ENCODE data around the gene RANBP10.
A peak's percentile ranks its signal among the peaks of the same experiment; 100 is the strongest.

RANBP10 gene

DNA sequence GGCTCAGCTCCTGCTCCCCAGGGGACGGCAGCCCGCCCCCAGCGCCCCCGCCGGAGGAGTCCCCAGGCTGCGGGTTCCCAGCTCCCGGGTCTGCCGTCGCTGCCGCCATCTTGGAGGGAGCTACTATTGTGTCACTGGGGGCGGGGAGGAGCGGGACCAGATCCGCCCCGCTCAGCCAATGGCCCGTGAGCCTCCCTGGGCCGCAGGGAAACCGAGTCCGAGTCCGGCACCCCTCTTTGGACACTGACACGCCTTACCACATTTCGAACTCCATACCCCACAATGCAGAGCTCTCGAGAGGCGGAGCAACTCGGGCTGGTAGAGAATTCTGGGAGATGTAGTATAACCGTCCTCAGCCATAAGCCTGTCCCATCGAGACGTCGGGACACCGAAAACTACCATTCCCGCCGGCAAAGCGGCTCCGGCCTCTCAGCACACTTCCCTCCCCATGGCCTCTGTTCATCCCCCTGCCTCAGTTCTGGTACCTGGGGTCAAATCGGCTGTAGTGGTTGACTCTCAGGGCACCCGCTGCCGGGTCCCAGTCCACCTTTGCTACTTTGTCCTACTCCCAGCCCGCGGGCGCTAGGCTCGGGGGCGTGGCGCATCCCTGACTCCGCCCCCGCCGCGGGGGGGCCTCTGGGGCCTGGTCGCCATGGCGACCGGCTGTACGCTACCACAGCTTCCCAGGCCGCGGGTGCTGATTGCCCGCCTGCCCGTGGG lies at the start of gene RANBP10, which contains the start of gene TSNAXIP1:
Gene RANBP10, minus strand, starts transcription at position 133 of the 720 bp plus-strand sequence. Its CDS starts 24 bp downstream, at position 109.
Gene TSNAXIP1, plus strand, starts transcription at position 462 of the 720 bp plus-strand sequence. CDS start 261 bp downstream, outside the sequence.
- DNase-seq (ENCODE audit: extremely low spot score), result peak; percentile 96
- ChIA-PET POLR2A (interaction anchor here (0.5 to 1.3 kb wide), 4 partner anchors 21 to 293 kb away, joined by 3 to 6 read pairs (median 3); partner anchors contain the start of gene GFOD2), CTCF (interaction anchor here (0.7 to 3.0 kb wide), 9 partner anchors 10 to 286 kb away, joined by 3 to 58 read pairs (median 4); no protein-coding TSS in a partner anchor)
- no peak for TF ChIP-seq CTCF (IDR thresholded peaks at IDR 0.05; ENCODE audit: control extremely low read depth, extremely low read depth, low read depth, missing control alignments)

DNA sequence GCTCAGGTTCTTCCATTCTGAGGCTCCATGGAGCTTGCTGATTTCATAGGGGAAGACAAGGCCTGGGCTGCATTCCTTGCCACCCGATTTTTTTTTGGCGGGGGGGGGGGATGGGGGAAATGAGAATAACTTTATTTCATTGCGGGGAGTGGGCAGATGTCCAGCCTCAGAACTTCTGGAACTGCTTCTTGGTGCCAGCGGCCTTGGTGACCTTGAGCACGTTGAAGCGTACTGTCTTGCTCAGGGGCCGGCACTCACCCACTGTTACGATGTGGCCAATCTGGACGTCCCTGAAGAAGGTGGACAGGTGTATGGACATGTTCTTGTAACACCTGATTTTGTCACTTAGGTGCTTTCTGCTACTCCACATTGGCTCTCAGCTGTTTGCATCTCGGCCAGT lies 49.4 kb upstream of the RANBP10 start:
- ChIA-PET CTCF (interaction anchor here (1.0 to 1.6 kb wide), 4 partner anchors 16 to 335 kb away, joined by 3 to 5 read pairs (median 3); no protein-coding TSS in a partner anchor), POLR2A (no interaction called here)
- no peak for TF ChIP-seq CTCF (IDR thresholded peaks at IDR 0.05; ENCODE audit: control extremely low read depth, extremely low read depth, low read depth, missing control alignments)
- DNase-seq (ENCODE audit: extremely low spot score), result no peak

DNA sequence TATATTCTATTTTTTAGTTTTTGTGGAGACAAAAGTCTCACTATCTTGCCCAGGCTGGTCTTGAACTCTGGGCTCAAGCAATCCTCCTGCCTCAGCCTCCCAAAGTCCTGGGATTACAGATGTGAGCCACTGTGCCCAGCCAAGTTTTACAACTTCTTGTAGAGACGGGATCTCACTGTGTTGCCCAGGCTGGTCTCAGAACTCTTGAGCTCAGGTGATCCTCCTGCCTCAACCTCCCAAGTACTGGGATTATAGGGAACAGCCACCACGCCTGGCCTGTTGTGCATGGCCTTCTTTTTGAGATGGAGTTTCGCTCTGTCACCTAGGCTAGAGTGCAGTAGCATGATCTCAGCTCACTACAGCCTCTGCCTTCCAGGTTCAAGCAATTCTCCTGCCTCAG lies 47.3 kb upstream of the RANBP10 start:
- CTCF ChIA-PET, result interaction anchor here (1.0 to 1.9 kb wide), 2 partner anchors 14 to 30 kb away, joined by 4 to 5 read pairs; no protein-coding TSS in a partner anchor
- TF ChIP-seq CTCF (IDR thresholded peaks at IDR 0.05; ENCODE audit: control extremely low read depth, extremely low read depth, low read depth, missing control alignments), result no peak
- POLR2A ChIA-PET, result no interaction called here
- no peak for DNase-seq (ENCODE audit: extremely low spot score)

DNA sequence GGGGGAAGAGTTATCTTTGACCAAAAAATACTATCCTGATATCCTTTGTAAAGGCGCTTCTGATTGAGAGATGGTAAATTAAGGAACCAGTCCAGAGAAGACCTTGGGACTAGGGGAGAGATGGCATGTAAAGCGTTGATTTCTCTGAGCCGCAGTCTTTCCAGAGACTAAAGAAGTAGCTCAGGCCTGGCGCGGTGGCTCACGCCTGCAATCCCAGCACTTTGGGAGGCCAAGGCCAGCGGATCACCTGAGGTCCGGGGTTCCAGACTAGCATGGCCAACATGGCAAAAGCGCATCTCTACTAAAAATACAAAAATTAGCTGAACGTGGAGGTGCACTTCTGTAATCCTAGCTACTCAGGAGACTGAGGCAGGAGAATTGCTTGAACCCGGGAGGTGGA lies 41.8 kb upstream of the RANBP10 start:
- ChIA-PET POLR2A (no interaction called here), CTCF (interaction anchor here (0.6 to 2.2 kb wide), 7 partner anchors 20 to 328 kb away, joined by 3 to 10 read pairs (median 3); no protein-coding TSS in a partner anchor)
- TF ChIP-seq CTCF (IDR thresholded peaks at IDR 0.05; ENCODE audit: control extremely low read depth, extremely low read depth, low read depth, missing control alignments), result no peak
- DNase-seq (ENCODE audit: extremely low spot score), result no peak

- POLR2A ChIA-PET, result no interaction called here
- peak; percentile 80 for DNase-seq (ENCODE audit: extremely low spot score)
- CTCF ChIA-PET, result interaction anchor here (1.7 to 2.2 kb wide), 2 partner anchors 16 to 31 kb away, joined by 5 to 10 read pairs (median 5); no protein-coding TSS in a partner anchor
- TF ChIP-seq CTCF (IDR thresholded peaks at IDR 0.05; ENCODE audit: control extremely low read depth, extremely low read depth, low read depth, missing control alignments), result no peak
These were observed 40.9 kb upstream of the RANBP10 start, which contains the start of gene CENPT for GRCh38 chr16:67847064-67847861. Gene CENPT (minus strand): TSS chr16:67847693. CDS start chr16:67833859, 13,834 bp downstream.

All from GM10248 (cell line).